Progenitor cell of endocrine pancreas (in vitro differentiated cells): ENCODE results near the gene MAP3K21. TPM values are rescaled to one million over a fixed set of nuclear protein-coding genes. Genes with fewer than 3 reads are reported as not detected.

Source experiments
- DNase-seq: peaks from one replicate; pipeline ENCODE4 v3.0.0; 2021; ENCODE audit warnings: low spot score; ENCODE audit not compliant: unreplicated experiment
- H3K27ac Mint-ChIP-seq: 2 replicates; pipeline ENCODE4 v1.8.0; 2021; ENCODE audit warnings: mild to moderate bottlenecking, moderate library complexity, mixed read lengths
- H3K27me3 Mint-ChIP-seq: 2 replicates; pipeline ENCODE4 v1.8.0; 2021; ENCODE audit warnings: mixed read lengths
- H3K36me3 Mint-ChIP-seq: 2 replicates; pipeline ENCODE4 v1.8.0; 2022; ENCODE audit warnings: mixed read lengths; ENCODE audit not compliant: insufficient read depth
- H3K4me1 Mint-ChIP-seq: 2 replicates; pipeline ENCODE4 v1.8.0; 2021; ENCODE audit warnings: low read depth, mixed read lengths
- H3K4me3 Mint-ChIP-seq: 2 replicates; pipeline ENCODE4 v1.8.0; 2021; ENCODE audit warnings: low read depth, mild to moderate bottlenecking, moderate library complexity, mixed read lengths
- H3K9me3 Mint-ChIP-seq: 2 replicates; pipeline ENCODE4 v1.8.0; 2021; ENCODE audit warnings: low read depth, mixed read lengths
- CTCF ChIP-seq: fragments of 200-600 bp; sonication (generic); IDR thresholded peaks from one replicate; pipeline ENCODE4 v1.5.0; 2021; ENCODE audit warnings: antibody characterized with exemption, mild to moderate bottlenecking; ENCODE audit not compliant: unreplicated experiment
- total RNA-seq: library from RNA; stranded (reverse); gene quantifications from 2 replicates; pipeline ENCODE4 v1.2.1, GENCODE V29; 2021

MAP3K21 gene
- total RNA-seq, 1 donor from 2014 or later = 13.1 TPM

GRCh38 chr1:233354983-233355382 is 27.5 kb downstream of the MAP3K21 start:
- Mint-ChIP-seq H3K27ac (no peak overlapping the region), H3K4me3 (no peak overlapping the region), H3K36me3 (peaks cover 25% of the 10 kb centered on the region), H3K9me3 (no peaks in the 10 kb centered on the region), H3K4me1 (peaks cover 14% of the 10 kb centered on the region), H3K27me3 (no peaks in the 10 kb centered on the region)
- no peak for DNase-seq
- no peak for TF ChIP-seq CTCF

GRCh38 chr1:233355841-233356704 is 28.5 kb downstream of the MAP3K21 start:
- DNase-seq = no peak
- H3K27me3 Mint-ChIP-seq = no peaks in the 10 kb centered on the region
- H3K4me1 Mint-ChIP-seq = peaks cover 21% of the 10 kb centered on the region
- peaks cover 24% of the 10 kb centered on the region for H3K36me3 Mint-ChIP-seq
- TF ChIP-seq CTCF = no peak
- H3K27ac Mint-ChIP-seq = no peak overlapping the region
- no peaks in the 10 kb centered on the region for H3K9me3 Mint-ChIP-seq
- H3K4me3 Mint-ChIP-seq = no peak overlapping the region

DNA sequence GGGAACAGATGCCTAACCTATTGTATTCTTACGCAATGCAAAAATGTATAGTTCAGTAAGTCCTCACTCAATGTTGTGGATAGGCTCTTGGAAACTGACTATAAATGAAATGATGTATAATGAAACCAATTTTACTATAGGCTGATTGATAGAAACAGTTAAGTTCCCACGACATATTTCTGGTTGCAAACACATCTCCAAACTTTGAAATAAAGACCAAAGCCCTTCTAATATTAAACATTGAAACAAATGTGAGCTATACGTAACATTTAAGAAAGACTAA is 29.1 kb downstream of the MAP3K21 start:
- H3K4me1 Mint-ChIP-seq = peaks cover 26% of the 10 kb centered on the region
- no peak for TF ChIP-seq CTCF
- peaks cover 24% of the 10 kb centered on the region for H3K36me3 Mint-ChIP-seq
- no peak overlapping the region for H3K27ac Mint-ChIP-seq
- no peak overlapping the region for H3K4me3 Mint-ChIP-seq
- no peak for DNase-seq
- no peaks in the 10 kb centered on the region for H3K9me3 Mint-ChIP-seq
- H3K27me3 Mint-ChIP-seq = peaks cover 2% of the 10 kb centered on the region

GRCh38 chr1:233357595-233358397 is 30.3 kb downstream of the MAP3K21 start:
- TF ChIP-seq CTCF = no peak
- no peak overlapping the region for H3K27ac Mint-ChIP-seq
- peaks cover 32% of the 10 kb centered on the region for H3K4me1 Mint-ChIP-seq
- DNase-seq = no peak
- H3K4me3 Mint-ChIP-seq = no peak overlapping the region
- peaks cover 27% of the 10 kb centered on the region for H3K36me3 Mint-ChIP-seq
- H3K27me3 Mint-ChIP-seq = peaks cover 8% of the 10 kb centered on the region
- H3K9me3 Mint-ChIP-seq = no peaks in the 10 kb centered on the region

- peak overlapping the region; percentile 39 for H3K4me3 Mint-ChIP-seq
- TF ChIP-seq CTCF = no peak
- peak overlapping the region; percentile 88 for H3K27ac Mint-ChIP-seq
Observed at GRCh38 chr1:233359431-233359830, 31.9 kb downstream of the MAP3K21 start.

More at GRCh38 chr1:233359431-233359830, 31.9 kb downstream of the MAP3K21 start:
- peaks cover 8% of the 10 kb centered on the region for H3K27me3 Mint-ChIP-seq
- no peaks in the 10 kb centered on the region for H3K9me3 Mint-ChIP-seq
- peak; percentile 59 for DNase-seq
- peaks cover 32% of the 10 kb centered on the region for H3K4me1 Mint-ChIP-seq
- peaks cover 22% of the 10 kb centered on the region for H3K36me3 Mint-ChIP-seq
